ENCODE results near the gene CHSY1. TPM values are rescaled to one million over a fixed set of nuclear protein-coding genes. Genes with fewer than 3 reads are reported as not detected.

Gene CHSY1
- total and polyA plus RNA-seq, 2 experiments from 2014 or later, result 5.2 to 31.3 TPM

DNA sequence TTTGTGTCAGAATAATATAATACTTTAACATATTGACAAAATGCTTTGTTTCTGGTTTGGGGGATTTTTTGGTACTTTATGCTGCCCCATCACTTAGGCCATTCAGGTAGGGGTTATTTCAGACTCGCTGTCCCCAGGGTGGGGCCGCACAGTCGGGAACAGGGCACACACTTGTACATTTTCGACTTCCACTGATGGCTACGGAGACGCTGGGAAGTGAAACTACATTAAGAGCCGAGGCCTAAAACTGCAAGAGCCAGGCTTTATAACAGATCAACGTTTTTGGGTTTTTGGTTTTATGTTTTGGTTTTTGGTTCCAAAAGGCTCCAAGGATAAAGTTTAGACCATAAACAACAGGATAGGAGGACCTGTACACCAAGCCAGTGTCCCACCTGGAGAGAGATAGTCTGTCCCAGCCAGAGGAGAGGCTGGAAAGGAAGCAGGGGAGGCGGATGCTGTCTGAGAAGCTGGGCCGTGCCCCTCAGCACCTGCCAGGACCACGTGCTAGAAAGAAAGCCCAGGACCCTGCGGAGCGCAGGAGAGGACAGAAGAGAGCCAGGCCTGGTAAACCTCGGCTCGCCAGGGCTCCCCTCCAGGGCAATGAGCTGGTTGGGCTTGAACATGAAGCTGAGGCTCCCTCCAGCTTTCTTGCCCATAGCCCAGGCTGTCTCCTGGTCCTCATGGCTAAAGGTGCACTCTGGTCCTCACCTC, 111.7 kb downstream of the CHSY1 start:
- in situ Hi-C loops (cut with MboI), result no loop called here
- 82% methylated on average over 15 of the region's 15 CpGs for WGBS, 2 experiments (ENCODE audit: low coverage in 1 of 2, low lambda C conversion rate in 2 of 2, missing lambda C conversion rate in 2 of 2)

DNA sequence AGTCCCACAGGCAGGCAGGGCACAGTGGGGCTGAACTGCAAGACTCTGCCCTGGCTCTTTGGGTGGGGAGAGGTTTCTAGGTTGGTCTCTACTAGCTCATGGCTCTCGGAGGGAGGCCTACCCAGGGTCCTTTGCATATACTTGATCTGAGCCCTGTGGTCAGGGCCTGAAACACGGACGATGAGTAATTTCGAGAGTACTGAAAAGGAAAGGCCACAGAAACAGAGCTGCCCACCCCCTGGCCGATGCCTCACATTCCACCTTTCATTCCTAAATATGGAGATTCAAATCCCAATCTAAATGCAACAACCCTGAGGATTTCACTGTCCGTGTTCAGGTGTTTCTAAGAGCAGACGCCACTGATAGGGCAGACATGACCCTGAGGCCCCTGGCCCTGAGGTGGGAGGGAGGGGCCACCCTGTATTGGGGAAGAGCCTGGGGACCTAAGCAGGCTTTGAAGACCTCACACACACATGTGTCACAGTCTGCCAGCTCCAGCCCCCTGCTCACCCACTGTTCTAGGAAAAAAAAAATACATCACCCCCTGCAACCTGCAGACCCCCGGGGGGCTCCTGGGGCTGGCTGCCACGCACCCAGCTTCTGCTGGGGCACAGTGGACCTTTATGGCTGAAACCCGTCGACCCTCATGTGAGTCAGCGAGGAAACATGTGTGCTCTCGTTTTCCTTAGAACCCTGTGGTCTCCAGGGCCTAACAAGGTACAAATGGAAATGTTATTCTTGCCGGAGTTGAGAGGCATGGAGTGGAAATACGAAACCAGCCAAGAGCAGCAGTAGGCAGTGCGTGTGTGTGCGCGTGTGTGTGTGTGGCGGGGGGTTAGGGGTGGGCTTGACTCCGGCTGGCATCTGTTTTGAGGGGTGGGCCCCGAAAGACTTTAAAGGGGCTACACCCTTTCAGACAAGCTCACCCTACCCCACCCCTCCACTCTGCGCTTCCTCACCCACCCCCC, 112.7 kb downstream of the CHSY1 start:
- Histone ChIP-seq H3K27ac (no peak overlapping the region), H4K20me1 (ENCODE audit: insufficient read depth) (no peaks in the 10 kb centered on the region), H3K4me1 (ENCODE audit: insufficient read depth) (no peaks in the 10 kb centered on the region), H3K4me3 (no peak overlapping the region), H3K9ac (no peak overlapping the region), H3K4me2 (ENCODE audit: unreplicated experiment) (no peak overlapping the region), H3K36me3 (ENCODE audit: low read depth) (no peaks in the 10 kb centered on the region), H3K9me3 (ENCODE audit: low read depth) (no peaks in the 10 kb centered on the region), H2AFZ (no peak overlapping the region), H3K27me3 (replicated peaks; ENCODE audit: insufficient read depth) (no peaks in the 10 kb centered on the region), H3F3A (ENCODE audit: insufficient read depth) (no peaks in the 10 kb centered on the region), H3K79me2 (ENCODE audit: insufficient read depth) (no peaks in the 10 kb centered on the region), H3K9me2 (ENCODE audit: insufficient read depth) (no peaks in the 10 kb centered on the region)
- TF ChIP-seq EZH2phosphoT487 (IDR thresholded peaks at IDR 0.05; ENCODE audit: insufficient read depth, low read depth) (no peak), EZH2 (IDR thresholded peaks at IDR 0.05; ENCODE audit: insufficient read depth, poor library complexity, severe bottlenecking) (no peak)
- in situ Hi-C loops (cut with MboI), result no loop called here
- 76% methylated on average over 17 to 22 of the region's 22 CpGs for WGBS, 2 experiments (ENCODE audit: low coverage in 1 of 2, low lambda C conversion rate in 2 of 2, missing lambda C conversion rate in 2 of 2)
- no peak for DNase-seq

More for the DNA sequence above, 111.7 kb downstream of the CHSY1 start:
- no peak overlapping the region for H3K4me2 ChIP-seq (ENCODE audit: unreplicated experiment)
- no peak overlapping the region for H3K4me3 ChIP-seq
- H3K27ac ChIP-seq, result no peak overlapping the region
- H4K20me1 ChIP-seq (ENCODE audit: insufficient read depth), result no peaks in the 10 kb centered on the region
- no peak overlapping the region for H2AFZ ChIP-seq
- H3F3A ChIP-seq (ENCODE audit: insufficient read depth), result no peaks in the 10 kb centered on the region
- no peaks in the 10 kb centered on the region for H3K36me3 ChIP-seq (ENCODE audit: low read depth)
- no peaks in the 10 kb centered on the region for H3K9me3 ChIP-seq (ENCODE audit: low read depth)
- H3K79me2 ChIP-seq (ENCODE audit: insufficient read depth), result no peaks in the 10 kb centered on the region
- DNase-seq, result no peak
- no peaks in the 10 kb centered on the region for H3K27me3 ChIP-seq (replicated peaks; ENCODE audit: insufficient read depth)
- TF ChIP-seq EZH2phosphoT487 (IDR thresholded peaks at IDR 0.05; ENCODE audit: insufficient read depth, low read depth), result no peak
- no peak for TF ChIP-seq EZH2 (IDR thresholded peaks at IDR 0.05; ENCODE audit: insufficient read depth, poor library complexity, severe bottlenecking)
- H3K4me1 ChIP-seq (ENCODE audit: insufficient read depth), result no peaks in the 10 kb centered on the region
- no peaks in the 10 kb centered on the region for H3K9me2 ChIP-seq (ENCODE audit: insufficient read depth)
- H3K9ac ChIP-seq, result no peak overlapping the region

DNA sequence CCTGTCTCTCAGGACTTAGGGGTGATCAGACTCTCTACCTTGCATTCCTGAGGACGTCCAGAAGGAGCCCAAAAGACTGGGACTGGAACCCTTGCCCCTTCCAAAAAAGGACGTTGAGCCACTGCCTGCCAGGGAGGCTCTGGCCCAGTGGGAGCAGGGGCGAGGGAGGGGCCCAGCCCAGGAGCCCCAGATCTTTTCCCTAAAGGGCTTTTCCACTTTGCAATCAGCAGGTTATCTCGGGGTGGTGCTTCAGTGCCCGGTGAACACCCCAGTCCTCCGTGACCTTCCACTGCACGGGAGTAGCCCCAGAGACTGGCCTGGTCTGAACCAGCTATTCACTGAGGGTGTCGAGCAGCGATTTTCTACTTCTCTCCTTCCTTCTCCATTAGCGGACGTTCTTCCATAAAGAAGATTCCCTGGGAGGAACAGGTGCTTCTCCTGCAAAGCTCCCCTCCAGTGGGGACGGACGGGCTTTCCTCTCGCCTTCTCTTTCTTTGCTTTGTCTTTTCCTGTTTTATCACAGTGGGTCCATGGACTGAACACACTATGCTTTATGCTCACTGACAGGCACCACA, 113.7 kb downstream of the CHSY1 start:
- Histone ChIP-seq H3K36me3 (ENCODE audit: low read depth) (no peaks in the 10 kb centered on the region), H3K9ac (no peak overlapping the region), H3F3A (ENCODE audit: insufficient read depth) (no peaks in the 10 kb centered on the region), H3K4me3 (no peak overlapping the region), H3K9me2 (ENCODE audit: insufficient read depth) (no peaks in the 10 kb centered on the region), H3K79me2 (ENCODE audit: insufficient read depth) (no peaks in the 10 kb centered on the region), H3K27ac (no peak overlapping the region), H3K4me1 (ENCODE audit: insufficient read depth) (no peaks in the 10 kb centered on the region), H4K20me1 (ENCODE audit: insufficient read depth) (no peaks in the 10 kb centered on the region), H3K4me2 (ENCODE audit: unreplicated experiment) (no peak overlapping the region), H3K9me3 (ENCODE audit: low read depth) (no peaks in the 10 kb centered on the region), H2AFZ (no peak overlapping the region), H3K27me3 (replicated peaks; ENCODE audit: insufficient read depth) (no peaks in the 10 kb centered on the region)
- WGBS, 2 experiments (ENCODE audit: low coverage in 1 of 2, low lambda C conversion rate in 2 of 2, missing lambda C conversion rate in 2 of 2), result 71 to 76% methylated on average over 14 of the region's 14 CpGs
- no peak for DNase-seq
- TF ChIP-seq EZH2 (IDR thresholded peaks at IDR 0.05; ENCODE audit: insufficient read depth, poor library complexity, severe bottlenecking), result no peak
- TF ChIP-seq EZH2phosphoT487 (IDR thresholded peaks at IDR 0.05; ENCODE audit: insufficient read depth, low read depth), result no peak
- in situ Hi-C loops (cut with MboI), result no loop called here

DNA sequence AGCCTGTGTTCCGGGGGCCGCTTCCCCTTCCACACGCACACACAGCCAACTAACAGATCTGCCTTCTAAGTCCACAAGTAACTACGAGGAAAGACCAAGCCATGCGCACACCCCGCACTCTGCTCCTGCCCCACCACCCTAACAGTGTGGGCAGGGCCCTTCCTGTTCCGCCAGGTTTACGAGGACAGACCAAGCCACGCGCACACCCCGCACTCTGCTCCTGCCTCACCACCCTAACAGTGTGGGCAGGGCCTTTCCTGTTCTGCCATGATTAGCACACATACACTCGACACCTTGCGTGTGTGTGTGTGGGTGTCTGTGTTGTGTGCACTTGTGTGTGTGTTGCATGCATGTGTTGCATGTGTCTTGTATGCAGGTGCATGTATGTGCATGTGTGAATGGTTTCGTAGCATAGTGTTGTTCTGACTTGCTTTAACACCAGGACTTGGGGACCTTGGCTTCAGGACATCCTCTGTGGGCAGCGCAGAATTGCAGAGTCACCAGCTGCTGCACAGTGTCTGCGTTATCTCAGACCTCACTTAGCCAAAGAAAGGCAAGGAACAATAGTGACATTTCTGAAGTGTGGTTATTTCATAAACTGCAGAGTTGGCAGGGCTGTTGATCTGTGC, 114.4 kb downstream of the CHSY1 start:
- no peaks in the 10 kb centered on the region for H3K27me3 ChIP-seq (replicated peaks; ENCODE audit: insufficient read depth)
- TF ChIP-seq EZH2 (IDR thresholded peaks at IDR 0.05; ENCODE audit: insufficient read depth, poor library complexity, severe bottlenecking) (no peak), EZH2phosphoT487 (IDR thresholded peaks at IDR 0.05; ENCODE audit: insufficient read depth, low read depth) (no peak)
- 89% methylated on average over 15 to 16 of the region's 16 CpGs for WGBS, 2 experiments (ENCODE audit: low coverage in 1 of 2, low lambda C conversion rate in 2 of 2, missing lambda C conversion rate in 2 of 2)
- H3K36me3 ChIP-seq (ENCODE audit: low read depth), result no peaks in the 10 kb centered on the region
- no peaks in the 10 kb centered on the region for H3K79me2 ChIP-seq (ENCODE audit: insufficient read depth)
- H3K4me3 ChIP-seq, result no peak overlapping the region
- no peaks in the 10 kb centered on the region for H3K9me3 ChIP-seq (ENCODE audit: low read depth)
- H3K4me2 ChIP-seq (ENCODE audit: unreplicated experiment), result no peak overlapping the region
- no peak overlapping the region for H3K27ac ChIP-seq
- no peaks in the 10 kb centered on the region for H3K4me1 ChIP-seq (ENCODE audit: insufficient read depth)
- DNase-seq, result no peak
- in situ Hi-C loops (cut with MboI), result no loop called here
- no peak overlapping the region for H2AFZ ChIP-seq
- H3K9ac ChIP-seq, result no peak overlapping the region
- H4K20me1 ChIP-seq (ENCODE audit: insufficient read depth), result no peaks in the 10 kb centered on the region
- H3F3A ChIP-seq (ENCODE audit: insufficient read depth), result no peaks in the 10 kb centered on the region
- H3K9me2 ChIP-seq (ENCODE audit: insufficient read depth), result no peaks in the 10 kb centered on the region

Data from GM23248 (cell line).